GM19099 (cell line): ENCODE results near the gene MED26.

Experiments
- POLR2A ChIP-seq: IDR thresholded peaks from 3 replicates; pipeline ENCODE4 v1.6.1; 2011; ENCODE audit warnings: low read depth; ENCODE audit not compliant: insufficient read length; ENCODE audit errors: extremely low read depth

Gene MED26

DNA sequence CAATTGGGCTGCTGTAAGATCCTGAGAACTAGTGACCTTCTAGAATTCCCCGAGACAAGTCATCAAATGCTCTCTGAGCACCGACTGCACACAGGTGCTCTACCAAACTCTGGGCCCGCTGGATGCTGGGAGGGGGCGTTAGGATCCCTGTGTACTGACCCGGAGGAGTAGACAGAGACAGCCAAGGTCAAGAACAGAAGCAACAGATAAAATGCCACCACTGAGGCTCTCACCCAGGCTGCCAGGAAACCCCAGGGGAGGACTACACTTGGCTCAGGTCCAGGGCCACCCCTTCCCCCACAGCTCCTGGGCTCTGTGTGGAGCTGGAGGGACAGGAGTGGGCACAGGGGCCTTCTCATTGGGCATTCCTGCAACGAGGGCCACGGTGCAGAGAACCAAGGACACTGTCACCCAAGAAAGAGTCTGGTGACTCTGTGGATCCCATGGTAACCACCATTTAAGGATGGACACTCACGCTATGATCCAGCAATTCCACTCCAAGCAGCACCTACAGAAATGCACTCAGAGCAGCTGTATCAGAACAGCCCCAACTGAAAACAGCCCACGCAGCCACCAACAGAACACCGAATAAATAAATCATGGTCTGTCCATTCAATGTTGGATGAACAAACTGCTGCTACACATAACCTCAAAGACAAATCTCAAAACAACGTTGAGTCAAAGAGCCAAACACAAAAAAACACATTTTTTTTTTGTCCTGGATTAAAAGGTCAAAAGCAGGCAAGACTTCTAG lies 39.0 kb downstream of the MED26 start:
- TF ChIP-seq POLR2A = no peak

DNA sequence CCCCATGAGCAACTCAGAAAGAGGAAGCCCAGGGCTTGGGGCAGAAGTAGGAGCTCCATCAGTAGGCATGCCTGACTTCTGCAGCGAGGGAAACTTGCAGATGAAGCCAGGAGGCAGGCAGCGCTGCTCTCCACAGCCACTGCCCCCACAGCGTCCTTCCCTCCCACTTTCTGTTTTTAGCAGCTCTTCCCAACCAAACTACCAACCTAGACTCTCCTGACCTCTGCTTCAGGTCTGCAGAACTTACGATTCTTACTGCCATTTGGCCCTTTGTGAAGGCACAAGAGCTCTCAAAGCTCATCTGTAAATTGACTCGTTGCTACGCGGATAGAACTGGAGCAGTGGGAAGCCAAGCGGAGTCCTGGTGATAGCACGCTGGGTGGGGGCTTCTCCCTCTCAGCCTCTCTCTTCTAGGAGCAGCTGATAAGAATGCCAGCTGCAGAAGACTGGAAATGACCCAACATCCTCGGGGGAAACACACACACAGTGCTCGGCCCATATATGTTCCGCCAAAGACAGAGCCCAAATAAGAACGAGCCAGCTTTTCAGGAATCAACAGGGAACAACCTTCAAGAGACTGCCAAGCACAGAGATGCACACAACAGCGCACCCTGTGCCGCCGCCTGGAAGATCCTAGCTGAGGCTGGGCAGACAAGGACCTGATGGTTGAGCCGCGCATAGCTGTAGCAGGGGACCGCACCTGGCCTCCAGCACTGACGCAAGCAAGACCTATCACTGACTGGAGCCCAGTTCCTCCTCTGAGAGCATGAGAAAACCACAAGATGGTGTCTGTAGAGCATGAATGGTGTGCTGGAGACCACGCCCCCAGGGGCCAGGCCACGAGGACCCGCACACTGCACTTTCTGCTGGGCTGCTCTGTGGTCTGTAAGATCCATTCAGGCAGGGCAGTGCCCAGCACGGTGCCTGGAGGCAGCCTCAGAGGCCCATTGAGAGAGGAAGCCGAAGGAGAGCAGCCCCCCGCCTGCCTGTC lies 39.9 kb downstream of the MED26 start:
- TF ChIP-seq POLR2A = peak; percentile 86

- peak; percentile 59 for TF ChIP-seq POLR2A
Measured at GRCh38 chr19:16586991-16587832, 40.8 kb downstream of the MED26 start.

DNA sequence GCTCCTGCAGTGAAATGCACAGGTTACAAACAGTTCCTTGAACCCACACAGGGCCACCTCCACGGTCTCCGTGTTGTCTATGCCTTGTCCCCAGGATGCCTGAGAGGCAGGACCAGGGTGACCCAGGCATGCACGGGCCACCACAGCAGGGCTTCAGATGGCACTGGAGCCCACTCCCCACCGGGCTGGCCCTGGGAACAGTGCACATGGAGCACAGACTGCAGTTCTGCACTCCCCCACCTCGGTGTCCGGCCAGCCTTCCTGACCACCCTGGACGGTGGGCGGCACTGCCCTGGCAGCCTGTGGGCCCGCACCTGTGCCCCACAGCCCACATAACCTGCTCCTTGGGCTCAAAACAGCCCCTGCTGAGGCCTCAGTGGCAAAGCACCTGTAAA lies 41.5 kb downstream of the MED26 start:
- no peak for TF ChIP-seq POLR2A

DNA sequence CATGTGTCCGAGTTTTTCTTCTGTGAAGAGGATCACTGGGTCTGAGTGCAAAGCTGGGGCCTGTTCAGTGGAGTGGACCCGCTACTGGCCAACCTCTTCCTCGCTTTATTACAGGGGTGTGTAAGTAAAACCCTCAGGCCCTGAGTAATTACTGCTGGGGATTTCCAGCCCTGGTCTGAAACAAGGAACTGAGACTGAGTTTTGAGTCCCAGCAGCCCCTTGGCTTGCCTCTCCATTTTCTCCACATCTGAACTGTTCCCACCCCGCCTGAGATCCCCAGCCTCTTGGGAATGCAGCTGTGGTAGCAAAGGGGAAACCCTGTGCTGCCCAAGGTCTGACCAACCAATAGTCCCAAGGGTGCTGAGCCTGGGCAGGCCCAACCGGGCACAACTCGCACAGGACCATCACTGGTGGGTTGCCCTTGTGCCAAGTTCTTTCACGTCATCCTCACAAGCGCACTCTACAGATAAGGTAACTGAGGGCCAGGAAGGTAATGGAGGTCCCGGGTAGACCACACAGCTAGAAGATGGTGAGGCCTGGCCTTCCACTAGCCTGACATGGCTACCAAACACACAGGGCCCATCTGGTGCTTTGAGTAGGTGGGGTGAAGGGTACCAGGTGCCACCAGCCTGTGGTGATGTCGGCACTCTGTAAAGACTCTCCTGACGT lies 42.1 kb downstream of the MED26 start:
- TF ChIP-seq POLR2A = peak; percentile 76

DNA sequence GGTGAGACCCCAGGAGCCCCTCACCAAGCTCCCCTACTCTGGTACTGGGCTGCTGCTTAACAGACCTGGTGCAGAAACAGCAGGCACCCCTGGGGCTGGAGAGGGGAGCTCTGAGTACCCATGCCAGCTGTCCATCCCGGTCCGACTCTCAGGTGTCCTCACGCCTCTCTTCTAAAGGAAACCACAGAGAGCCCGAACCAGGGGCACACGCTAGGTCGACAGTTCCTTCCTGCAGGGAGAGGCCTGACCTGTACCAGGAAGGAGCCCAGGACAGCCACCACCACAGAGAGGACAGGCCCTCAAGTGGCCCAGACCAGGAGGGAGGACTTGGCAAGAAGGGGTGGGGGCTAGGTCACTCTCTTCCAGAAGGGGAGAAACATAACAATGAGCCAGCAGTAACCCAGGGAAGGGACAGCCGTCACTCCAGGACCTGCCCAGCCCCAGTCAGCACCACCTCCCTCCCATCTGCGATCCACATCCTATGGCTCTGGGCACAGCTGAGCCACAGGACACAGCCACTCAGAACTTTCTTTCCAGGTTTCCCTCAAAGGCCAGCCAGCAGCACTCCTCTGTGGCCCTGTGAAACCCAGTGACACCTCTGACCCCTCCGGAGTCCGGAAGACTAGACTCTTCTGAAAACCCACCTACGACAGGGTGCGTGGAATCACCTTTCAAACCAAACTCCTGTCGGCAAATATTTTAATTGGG lies 42.8 kb downstream of the MED26 start:
- TF ChIP-seq POLR2A = no peak

- peak; percentile 98 for TF ChIP-seq POLR2A
Measured at GRCh38 chr19:16584248-16585093, 43.5 kb downstream of the MED26 start.

- no peak for TF ChIP-seq POLR2A
Measured at GRCh38 chr19:16582486-16583261, 45.3 kb downstream of the MED26 start.

DNA sequence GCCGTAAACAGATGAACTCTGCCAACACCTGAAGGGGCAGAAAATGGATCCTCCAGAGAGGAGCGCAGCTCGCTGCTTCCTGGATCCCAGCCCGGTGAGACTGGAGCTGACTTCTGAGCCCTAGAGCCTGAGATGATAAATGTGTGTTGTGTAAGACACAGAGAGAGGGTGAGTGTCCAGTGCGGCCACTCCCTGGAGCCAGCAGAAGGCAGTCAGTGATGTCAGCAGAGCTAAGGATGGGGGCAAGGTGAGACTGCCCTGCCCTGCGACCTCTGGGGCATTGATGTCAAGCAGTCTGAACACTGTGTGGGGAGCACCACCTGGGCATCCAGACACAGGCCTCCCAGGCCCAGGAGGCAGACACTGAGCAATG lies 46.0 kb downstream of the MED26 start:
- TF ChIP-seq POLR2A = no peak

- TF ChIP-seq POLR2A = no peak
Measured at GRCh38 chr19:16581145-16581970, 46.6 kb downstream of the MED26 start.

GRCh38 chr19:16579381-16579780 lies 48.6 kb downstream of the MED26 start:
- no peak for TF ChIP-seq POLR2A
